ENCODE results near the gene DPAGT1.

- TF ChIP-seq CTCF (IDR thresholded peaks at IDR 0.05) = no peak
- TF ChIP-seq POLR2A (IDR thresholded peaks at IDR 0.05) = no peak
Observed at GRCh38 chr11:119116235-119116594, 14.6 kb upstream of the DPAGT1 start.
